Measurements from ENCODE around the gene RCVRN.

RCVRN gene

DNA sequence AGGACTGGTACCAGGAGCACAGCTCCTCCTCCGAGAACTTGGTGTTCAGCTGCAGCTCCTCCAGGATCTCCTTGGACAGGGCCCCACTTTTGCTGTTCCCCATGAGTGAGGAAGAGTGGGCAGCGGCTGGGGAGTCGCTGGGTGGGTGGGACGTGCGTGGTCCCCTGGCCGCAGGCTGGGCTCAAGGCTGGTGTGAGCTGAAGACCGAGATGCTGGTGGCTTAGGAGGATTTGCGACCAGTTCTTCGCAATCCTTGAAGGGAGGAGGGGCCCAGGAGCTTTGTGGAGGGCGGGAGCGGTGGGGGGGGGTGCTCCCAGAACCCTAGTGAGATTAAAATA is at the start of gene RCVRN:
Gene RCVRN (minus strand): TSS at position 194 of the 338 bp plus-strand sequence. CDS start 91 bp downstream, at position 103.
- no peak for DNase-seq

DNA sequence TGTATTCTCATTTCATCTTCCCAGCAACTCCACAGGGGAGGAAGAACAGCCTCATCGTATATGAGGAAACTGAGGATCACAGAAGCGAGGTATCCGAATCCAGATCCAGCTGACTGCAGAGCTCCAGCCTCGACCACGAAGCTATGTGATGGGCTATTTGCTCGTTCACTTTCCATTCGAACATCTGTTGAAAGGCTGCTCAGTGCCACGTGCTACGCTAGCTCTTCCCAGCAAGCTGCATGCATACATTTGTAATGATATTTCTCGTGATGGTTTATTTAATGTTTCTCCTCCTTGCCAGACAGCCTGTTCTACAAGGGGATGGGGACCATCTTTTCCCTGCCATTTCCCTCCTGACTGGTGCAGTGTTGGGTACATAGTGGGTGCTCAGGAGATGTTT is 48.4 kb upstream of the RCVRN start:
- DNase-seq, result no peak

DNA sequence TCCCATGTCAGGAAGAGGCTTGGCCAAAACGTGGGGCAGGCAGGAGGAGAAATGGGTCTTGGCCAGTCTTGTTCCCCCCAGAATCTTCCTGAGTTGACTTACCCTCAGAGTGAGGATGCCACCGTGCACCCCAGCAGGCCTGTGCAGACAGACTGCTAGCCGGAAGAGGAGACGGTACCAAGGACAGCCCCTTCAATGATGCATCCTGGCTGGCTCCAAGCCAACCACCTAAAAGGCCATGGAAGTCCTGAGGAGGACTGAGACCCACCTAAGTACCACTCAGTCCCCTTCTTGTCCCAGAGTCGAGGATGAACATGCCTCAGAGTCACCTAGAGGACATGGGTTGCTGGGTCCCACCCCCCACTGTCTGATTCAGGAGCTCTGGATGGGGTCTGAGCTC is 46.7 kb upstream of the RCVRN start:
- DNase-seq, result no peak

DNA sequence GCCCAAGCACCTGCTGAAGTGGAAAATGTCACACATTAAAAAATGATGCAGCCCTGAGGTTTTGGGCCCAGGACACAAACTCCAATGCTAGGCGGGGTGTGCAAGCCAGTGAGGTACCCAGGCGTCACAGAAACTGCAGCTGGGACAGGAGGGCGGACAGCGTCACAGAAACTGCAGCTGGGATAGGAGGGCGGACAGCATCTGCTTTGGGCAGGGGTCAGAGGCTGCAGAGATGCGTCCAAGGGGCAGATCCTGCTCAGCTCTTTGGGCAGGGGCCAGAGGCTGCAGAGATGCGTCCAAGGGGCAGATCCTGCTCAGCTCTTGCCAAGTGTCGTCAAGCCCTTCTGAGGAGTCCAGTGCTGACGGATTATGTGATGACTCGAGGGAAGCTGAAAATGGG is 43.9 kb upstream of the RCVRN start:
- no peak for DNase-seq

DNA sequence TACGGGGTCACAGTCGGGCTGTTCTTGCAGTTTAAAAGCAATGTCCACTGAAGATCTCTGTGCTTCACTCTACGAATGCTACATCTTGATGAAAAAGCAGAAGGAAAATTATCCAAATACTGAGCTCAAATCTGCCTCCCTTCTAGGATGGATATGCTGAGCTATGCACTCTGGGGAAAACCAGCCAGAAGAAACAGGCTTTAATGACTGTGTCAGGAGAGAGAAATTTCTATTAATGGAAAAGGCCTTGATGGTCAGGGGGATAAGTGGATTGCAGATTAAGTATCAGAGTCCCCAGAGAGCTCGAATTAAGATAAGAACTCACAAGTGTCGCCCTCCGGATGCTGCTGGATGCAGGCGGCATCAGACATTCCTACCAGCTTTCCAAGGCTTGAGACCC is 39.6 kb upstream of the RCVRN start:
- no peak for DNase-seq

DNA sequence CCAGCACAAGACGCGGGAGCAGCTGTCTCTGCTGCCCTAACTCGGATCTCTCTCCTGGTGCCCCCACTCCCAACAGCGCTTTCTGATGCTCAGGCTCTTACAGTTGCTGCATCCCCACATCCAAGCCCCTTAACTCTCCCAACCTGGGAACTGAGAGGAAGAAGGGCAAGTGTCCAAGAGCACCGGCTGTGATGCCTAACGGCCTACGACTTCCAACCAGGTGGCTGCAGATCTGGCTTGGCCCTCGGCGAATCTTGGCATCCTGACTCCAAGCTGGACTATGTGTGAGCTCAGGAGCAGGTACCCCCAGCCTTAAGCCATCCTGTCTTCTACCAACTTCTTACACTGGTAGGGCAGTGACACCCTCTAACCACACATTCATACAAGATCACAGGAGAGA is 38.3 kb upstream of the RCVRN start:
- DNase-seq, result no peak

DNA sequence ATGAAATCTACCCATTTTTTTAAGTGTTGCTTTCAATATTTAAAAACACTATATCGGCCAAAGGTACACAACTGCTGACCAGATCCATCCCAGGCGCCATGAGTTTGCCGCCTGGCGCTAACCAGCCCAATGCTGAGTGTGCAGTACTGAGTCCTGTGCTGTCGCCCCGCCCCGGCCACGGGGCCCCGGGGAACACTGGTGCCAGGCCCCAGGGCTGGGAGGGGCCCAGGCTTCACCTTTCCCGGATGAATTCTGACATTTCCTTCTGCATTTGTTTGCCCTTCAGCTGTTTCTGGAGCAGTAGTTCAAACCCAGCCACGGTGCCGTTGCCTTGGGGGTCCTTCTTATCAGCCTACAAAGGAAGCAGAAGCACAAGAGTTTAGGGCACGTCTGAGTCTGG is 37.8 kb upstream of the RCVRN start:
- no peak for DNase-seq

DNA sequence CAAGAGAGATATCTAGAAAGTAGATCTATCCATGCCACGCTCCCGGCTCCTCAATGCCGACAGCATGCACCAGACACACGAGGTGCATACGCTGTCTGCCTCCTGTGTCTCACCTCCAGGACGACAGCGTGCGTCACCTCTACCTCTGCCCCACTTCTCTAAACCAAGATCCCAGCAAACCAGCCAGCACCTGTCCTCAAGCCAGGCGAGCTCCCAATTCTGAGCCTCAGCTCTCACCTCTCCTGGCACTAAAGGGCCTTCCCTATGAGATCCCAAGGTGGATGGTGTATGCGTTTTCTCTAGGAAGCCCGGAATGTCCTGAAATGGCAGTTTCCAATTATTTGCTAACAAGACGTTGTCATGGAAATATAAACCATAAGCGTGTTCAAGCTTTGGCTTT is 36.2 kb upstream of the RCVRN start:
- DNase-seq, result no peak

DNA sequence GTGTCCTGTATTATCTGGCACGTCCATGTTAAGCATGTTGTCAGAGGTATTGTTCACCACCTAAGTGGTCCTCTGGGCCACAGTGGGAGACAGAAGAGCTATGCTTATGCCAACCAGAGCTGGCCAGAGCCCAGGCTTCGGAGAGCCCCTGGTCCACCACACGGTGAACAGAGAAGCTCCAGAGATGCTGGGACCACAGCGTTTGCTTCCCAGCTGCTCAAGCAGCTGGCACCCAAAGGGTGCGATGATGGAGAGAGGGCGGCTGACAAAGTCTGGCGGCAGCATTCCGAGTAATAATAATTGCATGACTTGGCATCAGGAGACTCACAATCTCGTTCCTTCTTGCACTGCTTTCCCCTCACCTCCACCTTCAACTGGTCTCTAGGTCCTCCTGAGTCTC is 35.8 kb upstream of the RCVRN start:
- DNase-seq, result no peak

DNA sequence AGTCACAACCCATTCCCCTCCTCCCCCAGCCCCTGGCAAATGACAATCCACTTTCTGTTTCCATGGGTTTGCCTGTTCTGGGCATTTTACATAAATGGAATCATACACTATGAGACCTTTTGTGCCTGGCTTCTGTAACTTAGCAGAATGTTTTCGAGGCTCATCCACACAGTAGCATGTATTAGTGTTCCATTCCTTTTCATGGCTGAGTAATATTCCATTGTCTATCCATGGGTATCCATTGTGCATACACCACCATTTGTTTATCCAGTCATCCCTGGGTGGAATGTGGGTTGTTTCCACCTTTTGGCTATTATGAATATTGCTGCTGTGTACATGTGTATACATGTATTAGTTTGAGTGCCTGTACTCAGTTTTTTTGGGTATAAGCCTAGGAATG is 33.7 kb upstream of the RCVRN start:
- DNase-seq, result no peak

DNA sequence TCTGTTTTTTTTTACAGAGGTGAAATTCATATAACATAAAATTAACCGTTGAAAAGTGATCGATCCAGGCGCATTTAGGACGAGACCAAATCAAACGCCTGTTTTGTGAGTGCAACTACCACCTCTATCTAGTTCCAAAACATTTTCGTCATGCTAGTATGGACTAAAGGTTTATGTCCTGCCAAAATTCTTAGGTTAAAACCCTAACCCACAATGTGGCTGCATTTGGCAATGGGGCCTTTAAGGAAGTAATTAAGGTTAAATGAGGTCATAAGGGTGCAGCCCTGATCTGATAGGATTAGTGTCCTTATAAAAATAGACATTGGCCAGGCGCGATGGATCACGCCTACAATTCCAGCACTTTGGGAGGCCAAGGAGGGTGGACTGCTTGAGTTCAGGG is 32.8 kb upstream of the RCVRN start:
- no peak for DNase-seq

DNA sequence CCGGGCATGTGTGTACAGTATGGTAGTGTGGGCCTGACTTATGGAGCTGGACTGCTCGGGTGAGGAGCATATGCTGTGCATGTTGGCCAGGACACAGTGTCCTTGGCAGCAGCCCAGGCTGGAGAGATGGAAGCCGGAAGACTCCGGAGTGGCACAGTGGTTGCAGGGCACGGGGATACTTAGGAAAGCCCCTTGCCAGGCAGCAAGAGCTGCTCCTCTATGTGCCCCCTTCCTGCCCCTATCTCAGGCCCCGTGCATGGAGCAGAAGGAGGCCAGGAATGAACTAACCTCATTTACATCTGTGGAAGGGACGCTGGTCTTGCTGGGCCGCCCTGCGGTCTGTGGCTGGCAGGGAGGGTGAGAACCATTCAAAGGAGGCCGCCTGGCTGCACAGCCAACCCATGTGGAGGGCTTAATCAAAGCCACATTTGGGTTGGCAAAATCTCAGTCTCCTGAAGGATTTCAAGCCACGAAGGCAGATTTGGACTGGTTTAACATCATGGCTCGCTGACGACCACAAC is 32.2 kb upstream of the RCVRN start:
- no peak for DNase-seq

DNA sequence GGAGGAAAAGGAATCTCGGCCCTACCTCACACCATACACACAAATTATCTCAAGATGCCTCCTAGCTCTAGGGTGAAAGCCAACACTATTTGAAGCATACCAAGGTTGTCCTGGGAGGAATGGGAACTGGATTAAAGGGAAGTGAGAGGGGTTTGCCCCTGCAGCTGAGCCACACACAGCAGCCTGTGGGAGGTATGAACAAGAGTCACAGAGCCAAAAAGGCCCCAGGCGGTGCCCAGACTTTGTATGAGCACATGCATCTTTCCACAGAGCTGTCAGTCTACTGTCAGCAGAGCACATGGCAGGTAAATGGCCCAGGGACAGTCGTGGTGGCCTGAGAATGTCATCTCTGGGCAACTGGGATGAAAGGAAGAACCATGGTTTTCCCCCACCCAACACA is 31.0 kb upstream of the RCVRN start:
- no peak for DNase-seq

DNA sequence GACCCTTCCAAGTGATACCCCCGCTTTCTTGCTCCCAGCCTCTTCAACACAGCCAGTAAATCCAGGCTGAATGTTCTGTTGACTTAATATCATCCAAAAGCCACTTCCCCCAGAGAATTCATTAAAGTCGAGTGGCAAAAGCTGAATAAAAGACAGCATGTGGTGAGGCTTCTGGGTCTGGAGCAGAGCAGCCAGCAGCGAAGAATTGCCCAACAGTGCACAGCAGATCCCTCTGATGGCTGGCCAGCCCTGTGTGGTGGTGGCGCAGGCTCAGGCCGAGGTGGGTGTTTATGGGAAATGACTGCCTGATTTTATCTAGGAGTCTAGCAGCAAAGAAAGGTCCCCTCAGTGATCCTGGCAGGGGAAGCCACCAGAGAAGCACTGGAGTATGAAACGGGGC is 30.3 kb upstream of the RCVRN start:
- no peak for DNase-seq

DNA sequence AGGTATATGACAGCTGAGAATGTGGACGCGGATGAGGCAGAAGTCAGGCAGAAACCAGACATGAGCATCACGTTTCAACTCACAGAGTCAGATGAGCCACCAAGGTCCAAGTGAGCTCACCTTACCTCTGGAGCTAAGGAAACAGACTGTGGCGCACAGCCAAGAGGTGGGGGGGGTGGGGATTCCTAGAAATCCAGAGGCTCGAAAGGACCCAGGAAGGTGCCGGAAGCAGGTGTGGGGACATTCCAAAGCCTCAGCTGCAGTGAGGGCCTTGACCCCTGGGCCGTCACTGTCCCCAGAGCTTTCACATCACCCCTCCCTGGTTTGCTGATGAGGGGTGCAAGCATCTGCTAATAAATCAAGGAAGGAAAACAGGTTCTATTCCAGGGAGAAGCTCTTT is 29.3 kb upstream of the RCVRN start:
- no peak for DNase-seq

DNA sequence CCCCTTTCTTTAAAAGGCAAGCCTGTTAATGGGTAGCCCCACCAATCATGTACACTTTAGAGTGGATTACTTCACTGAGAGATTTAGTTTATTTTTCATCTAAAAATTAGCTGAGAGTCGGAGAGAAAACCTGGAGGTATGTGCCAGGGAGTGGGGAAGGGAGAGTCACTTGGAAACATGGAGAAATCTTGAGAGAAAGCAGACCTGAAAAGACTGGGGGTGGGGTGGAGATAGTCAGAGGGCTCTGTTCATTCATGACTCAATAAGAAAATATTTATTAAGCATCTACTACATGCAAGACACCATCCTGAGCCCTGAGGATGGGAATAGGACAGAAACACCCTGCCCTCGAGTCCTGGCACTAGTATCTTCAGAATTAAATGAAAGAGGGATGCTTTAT is 27.4 kb upstream of the RCVRN start:
- no peak for DNase-seq

DNA sequence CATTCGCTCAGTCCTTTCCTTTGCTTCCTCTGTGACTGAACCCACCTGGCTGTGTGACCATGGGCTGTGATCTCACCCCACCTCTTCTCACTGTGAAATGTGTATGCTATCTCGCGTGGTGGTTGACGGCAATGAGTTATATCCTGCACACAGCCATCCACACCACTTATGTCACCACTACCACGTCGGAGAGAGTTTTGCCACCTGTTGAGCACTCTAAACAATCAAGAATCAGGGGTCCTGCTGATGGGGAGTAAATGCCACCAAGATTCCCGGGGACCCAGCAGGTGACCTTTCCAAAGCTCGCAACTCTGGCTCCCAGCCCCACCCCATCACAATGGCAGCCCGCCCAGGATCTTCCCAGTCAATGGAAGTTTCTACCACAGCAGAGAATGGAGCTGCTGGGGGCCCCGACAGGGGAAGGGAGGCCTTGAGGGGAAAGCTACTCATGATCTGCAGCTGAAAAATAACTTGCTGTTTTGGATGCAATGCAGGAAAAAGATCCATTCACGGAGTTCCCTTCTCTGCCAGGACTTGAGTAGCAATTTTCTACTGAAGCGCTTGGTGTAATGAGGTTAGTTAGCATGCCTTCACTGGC is 26.2 kb upstream of the RCVRN start:
- DNase-seq, result no peak

DNA sequence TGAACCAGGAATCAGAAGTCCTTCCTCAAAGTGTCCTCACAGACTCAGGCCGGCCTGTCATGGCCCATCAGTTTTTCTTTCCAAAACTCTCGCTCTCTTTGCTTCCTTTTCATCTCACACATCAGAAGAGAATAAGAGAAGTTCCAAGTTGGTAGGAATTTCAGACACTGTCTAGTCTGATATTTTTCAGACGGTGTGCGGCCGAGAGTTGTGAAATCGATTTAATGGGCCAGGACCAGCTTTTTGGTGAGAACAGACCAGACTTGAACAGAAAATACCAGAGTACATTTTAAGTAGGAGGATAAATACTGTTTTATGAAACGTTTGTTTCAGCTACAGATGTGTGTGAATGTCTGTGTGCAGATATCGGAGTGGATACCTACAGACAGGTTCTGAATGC is 24.8 kb upstream of the RCVRN start:
- DNase-seq, result no peak

DNA sequence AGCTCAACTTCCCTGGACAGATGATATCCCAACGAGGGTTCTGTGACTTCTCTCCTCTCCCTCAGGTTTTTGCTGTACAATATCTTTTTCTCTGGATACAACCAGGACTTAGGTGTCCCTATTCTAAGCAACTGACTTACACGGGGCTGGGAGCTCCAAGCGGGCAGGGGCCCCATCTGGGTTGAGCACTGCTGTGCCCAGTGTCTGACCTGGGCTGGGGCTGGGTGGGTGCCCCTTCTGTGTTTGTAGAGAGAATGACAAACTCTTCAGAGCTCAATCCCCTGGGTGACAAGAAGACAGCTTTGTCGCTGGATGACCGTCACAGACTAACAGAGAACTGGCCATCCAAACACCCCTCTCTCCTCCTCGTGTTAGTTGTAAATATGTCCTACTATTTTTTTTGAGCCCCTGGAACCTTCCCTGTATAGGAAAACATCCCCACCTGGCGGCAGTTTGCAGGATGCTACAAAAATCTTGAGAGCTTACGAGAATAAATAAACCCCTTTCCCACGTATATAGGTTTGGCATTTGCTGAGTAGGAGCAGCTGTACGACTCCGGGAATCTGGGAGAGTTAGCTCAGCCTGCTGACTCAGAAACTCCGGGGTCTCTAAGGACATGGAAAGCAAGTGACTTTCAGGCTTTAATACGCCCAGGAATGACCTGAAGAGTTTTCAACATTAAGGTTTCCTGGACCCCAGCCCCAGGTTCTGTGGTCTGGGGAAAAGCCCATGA is 23.7 kb upstream of the RCVRN start:
- DNase-seq, result no peak

DNA sequence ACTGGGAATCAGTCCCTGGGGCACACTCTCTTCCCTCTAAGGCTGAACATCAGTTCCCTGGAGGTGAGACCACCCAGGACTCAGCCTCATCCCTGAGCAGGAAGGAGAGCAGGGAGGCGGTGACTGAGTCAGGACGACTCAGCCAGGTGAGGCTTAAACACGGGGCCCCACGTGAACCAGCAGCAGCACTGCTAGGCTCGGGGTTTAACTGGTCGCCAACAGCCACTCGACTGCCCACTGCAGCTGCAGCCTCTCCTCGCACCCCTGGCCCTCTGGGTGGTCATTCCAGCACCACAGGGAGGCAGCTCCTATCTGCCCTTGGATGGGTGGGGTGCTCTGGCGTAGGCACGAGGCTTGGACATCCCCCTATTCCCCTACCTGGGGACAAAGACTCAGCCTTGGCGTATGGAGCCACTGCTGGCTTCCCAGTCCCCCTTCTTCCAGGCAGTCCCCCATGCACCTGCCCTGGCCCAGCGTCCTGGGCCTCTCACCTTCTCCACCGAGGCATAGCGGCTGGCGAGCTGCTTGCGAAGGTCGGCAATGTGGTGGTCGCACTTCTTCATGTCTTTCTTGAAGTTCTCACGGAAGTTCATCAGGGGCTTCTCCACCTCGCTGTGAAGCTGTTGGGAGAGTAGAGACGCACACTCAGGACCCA is 21.2 kb upstream of the RCVRN start:
- no peak for DNase-seq

DNA sequence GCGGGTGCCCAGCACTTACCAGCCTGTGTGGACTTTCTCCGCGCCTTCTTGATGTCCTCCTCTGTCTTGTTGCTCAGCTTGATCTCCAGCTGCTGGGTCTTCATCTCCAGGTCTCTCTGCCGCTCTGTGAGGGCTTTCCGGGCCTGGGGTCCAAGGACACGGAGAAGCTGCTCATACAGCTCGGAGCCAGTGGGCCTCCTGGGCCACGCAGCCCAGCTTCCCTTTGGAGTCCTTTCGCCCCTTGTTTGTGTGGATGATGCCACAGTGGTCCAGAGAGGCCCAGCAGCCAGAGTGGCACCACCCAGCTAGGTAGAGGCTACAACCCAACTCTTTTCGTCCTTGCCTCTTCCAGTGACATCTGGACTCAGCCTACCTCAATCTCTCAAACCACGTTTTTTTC is 20.4 kb upstream of the RCVRN start:
- DNase-seq, result no peak

DNA sequence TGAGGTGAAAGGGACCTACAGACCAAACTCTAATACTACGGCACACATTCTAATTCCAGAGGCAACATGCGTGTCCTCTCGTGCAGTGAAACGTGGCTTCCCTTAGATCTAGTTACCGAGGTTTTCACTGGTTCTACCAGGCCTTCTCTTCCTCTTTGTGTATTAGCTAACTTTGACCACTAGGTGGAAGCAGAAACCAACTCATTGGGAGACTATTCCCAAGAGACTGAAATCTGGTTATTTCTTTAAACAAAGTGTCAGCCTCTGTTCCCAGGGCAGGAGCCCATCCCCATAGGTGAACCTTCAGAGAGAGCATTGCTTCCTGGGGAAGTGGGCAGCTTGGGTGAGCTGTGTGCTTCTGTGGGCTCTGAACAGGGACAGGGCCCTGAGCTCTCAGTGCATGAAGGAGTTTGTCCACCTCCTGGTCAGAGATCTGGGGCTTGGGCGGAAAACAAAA is 19.7 kb upstream of the RCVRN start:
- DNase-seq, result no peak

DNA sequence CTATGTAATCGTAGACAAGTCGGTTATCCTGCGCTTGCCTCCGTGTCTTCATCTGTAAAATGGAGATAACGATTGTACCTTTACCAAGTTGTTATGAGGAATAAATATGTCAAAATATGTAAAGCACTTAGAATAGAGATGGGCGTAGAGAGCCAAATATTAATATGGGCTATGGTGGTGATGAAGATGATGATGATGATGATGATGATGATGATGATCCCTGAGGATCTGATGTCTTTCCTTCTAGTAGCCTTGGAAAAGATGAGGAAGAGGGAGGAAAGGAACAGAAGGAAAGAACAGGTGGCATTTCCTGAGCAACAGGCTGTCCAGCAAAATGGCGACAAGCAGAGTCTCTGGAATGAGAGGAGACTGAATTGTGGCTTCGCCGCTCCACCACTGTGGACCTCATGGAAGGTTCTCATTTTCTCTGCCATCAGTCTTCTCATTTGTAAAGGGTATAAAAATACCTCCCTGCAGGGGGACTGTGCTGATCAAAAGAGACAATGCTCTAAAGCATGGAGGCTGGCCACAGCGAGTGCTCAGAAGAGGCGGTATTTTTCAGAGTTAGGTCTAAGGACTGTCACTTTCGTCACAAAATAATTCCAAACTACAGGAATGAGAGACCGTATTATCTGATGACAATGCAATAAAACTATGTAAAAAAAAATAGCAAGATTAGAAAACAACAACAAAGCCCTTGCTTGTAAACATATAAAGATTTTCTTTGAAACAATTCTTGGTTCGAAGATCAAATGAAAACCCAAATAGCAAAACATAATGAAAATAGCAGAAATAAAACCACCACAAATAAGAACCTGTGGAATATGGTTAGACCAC is 17.2 kb upstream of the RCVRN start:
- no peak for DNase-seq

Measured in stimulated activated CD4-positive, alpha-beta T cell treated with anti-CD3 and anti-CD28 coated beads, Interleukin-4, amount 100 ng/mL, for 1 hour (primary cell).